KMS-11 (cell line): ENCODE data around the gene C10orf71.

Experiments
- H2AFZ ChIP-seq: fragments of 200-600 bp; sonication (generic); 2 replicates; pipeline ENCODE4 v1.6.1; 2016; ENCODE audit warnings: antibody characterized with exemption, mixed run types, low read depth
- H3K27ac ChIP-seq: fragments of 200-600 bp; sonication (generic); 2 replicates; pipeline ENCODE4 v1.6.1; 2016; ENCODE audit warnings: mild to moderate bottlenecking, mixed run types
- H3K27me3 ChIP-seq: fragments of 200-600 bp; sonication (generic); 2 replicates; pipeline ENCODE4 v1.6.1; 2017; ENCODE audit warnings: mild to moderate bottlenecking, low read depth, mixed run types, moderate library complexity; ENCODE audit not compliant: insufficient read depth
- H3K36me3 ChIP-seq: fragments of 200-600 bp; sonication (generic); 2 replicates; pipeline ENCODE4 v1.6.1; 2017; ENCODE audit warnings: mild to moderate bottlenecking, mixed run types; ENCODE audit not compliant: insufficient read depth
- H3K4me1 ChIP-seq: fragments of 200-600 bp; sonication (generic); 2 replicates; pipeline ENCODE4 v1.6.1; 2016; ENCODE audit warnings: mild to moderate bottlenecking, low read depth, mixed run types; ENCODE audit not compliant: poor library complexity, severe bottlenecking
- H3K4me2 ChIP-seq: fragments of 200-600 bp; sonication (generic); 2 replicates; pipeline ENCODE4 v1.7.0; 2016; ENCODE audit warnings: mild to moderate bottlenecking, mixed run types
- H3K4me3 ChIP-seq: fragments of 200-600 bp; sonication (generic); IDR thresholded peaks from 2 replicates; pipeline ENCODE4 v1.6.1; 2017; ENCODE audit warnings: low read depth, low read length, mixed read lengths; ENCODE audit not compliant: insufficient read depth
- H3K79me2 ChIP-seq: fragments of 200-600 bp; sonication (generic); 2 replicates; pipeline ENCODE4 v1.6.1; 2016; ENCODE audit warnings: low read depth, mixed run types; ENCODE audit not compliant: insufficient read depth
- H3K9ac ChIP-seq: fragments of 200-600 bp; sonication (generic); 2 replicates; pipeline ENCODE4 v1.6.1; 2016; ENCODE audit warnings: mild to moderate bottlenecking, mixed run types
- H4K20me1 ChIP-seq: fragments of 200-600 bp; sonication (generic); 2 replicates; pipeline ENCODE4 v1.6.1; 2016; ENCODE audit warnings: mild to moderate bottlenecking, mixed run types; ENCODE audit not compliant: insufficient read depth
- TF ChIP-seq, protein P1 (sequence below): fragments of 200-600 bp; sonication (generic); conservative IDR thresholded peaks from 2 replicates; pipeline ENCODE4 v1.6.1; 2017; ENCODE audit warnings: low read depth, mild to moderate bottlenecking, antibody characterized with exemption, low read length, moderate library complexity, mixed read lengths

The C10orf71 gene

DNA sequence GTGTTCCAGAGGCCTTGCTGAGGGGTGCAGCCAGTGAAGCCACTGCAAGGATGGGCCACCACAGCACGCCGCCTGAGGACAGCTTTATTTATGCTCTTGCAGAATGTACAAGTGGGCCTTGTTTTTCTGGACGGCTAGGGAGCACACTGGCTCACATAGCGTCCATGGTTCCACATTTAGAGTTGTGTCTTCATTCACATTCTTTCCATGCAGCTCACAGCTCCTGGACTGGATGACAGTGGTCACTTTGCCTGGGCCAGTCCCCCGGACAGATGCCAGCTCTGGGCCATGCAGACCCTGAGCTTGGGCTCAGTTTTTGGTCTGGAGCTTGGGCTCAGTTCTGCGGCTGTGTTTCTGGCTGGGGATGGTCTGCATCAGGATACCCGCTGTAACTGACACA lies 2.6 kb upstream of the C10orf71 start:
- Histone ChIP-seq H3K79me2 (no peaks in the 10 kb centered on the region), H3K36me3 (no peaks in the 10 kb centered on the region), H3K4me3 (no peak overlapping the region), H3K27ac (no peak overlapping the region), H3K4me2 (no peak overlapping the region), H3K27me3 (no peaks in the 10 kb centered on the region), H4K20me1 (no peaks in the 10 kb centered on the region), H3K9ac (no peak overlapping the region), H2AFZ (no peak overlapping the region), H3K4me1 (peaks cover 25% of the 10 kb centered on the region)
- TF ChIP-seq, protein P1, sequence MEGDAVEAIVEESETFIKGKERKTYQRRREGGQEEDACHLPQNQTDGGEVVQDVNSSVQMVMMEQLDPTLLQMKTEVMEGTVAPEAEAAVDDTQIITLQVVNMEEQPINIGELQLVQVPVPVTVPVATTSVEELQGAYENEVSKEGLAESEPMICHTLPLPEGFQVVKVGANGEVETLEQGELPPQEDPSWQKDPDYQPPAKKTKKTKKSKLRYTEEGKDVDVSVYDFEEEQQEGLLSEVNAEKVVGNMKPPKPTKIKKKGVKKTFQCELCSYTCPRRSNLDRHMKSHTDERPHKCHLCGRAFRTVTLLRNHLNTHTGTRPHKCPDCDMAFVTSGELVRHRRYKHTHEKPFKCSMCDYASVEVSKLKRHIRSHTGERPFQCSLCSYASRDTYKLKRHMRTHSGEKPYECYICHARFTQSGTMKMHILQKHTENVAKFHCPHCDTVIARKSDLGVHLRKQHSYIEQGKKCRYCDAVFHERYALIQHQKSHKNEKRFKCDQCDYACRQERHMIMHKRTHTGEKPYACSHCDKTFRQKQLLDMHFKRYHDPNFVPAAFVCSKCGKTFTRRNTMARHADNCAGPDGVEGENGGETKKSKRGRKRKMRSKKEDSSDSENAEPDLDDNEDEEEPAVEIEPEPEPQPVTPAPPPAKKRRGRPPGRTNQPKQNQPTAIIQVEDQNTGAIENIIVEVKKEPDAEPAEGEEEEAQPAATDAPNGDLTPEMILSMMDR = no peak

DNA sequence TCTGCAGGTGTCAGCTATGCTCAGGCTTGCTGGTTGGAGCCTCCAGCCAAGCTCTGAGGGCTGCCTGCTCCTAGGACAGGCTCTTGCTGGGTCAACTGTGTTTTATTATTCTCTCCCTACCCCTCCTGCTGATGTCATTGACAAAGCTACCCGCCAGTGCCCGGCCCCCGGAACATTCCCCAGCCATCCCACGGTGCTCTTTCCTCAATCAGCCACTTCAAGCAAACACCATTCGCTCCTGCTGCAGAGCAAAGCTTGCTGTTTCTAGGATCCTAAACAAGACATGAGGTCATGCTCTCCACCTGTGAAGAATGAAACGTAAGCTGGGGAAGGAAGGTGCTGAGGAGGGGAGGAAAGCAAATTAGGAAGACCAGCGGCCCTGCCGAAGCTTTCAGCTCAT lies 2.1 kb upstream of the C10orf71 start:
- Histone ChIP-seq H3K79me2 (no peaks in the 10 kb centered on the region), H3K36me3 (no peaks in the 10 kb centered on the region), H3K4me3 (no peak overlapping the region), H3K9ac (no peak overlapping the region), H3K4me1 (peaks cover 25% of the 10 kb centered on the region), H4K20me1 (no peaks in the 10 kb centered on the region), H3K27ac (no peak overlapping the region), H2AFZ (no peak overlapping the region), H3K27me3 (no peaks in the 10 kb centered on the region), H3K4me2 (no peak overlapping the region)
- TF ChIP-seq, protein P1 = no peak

DNA sequence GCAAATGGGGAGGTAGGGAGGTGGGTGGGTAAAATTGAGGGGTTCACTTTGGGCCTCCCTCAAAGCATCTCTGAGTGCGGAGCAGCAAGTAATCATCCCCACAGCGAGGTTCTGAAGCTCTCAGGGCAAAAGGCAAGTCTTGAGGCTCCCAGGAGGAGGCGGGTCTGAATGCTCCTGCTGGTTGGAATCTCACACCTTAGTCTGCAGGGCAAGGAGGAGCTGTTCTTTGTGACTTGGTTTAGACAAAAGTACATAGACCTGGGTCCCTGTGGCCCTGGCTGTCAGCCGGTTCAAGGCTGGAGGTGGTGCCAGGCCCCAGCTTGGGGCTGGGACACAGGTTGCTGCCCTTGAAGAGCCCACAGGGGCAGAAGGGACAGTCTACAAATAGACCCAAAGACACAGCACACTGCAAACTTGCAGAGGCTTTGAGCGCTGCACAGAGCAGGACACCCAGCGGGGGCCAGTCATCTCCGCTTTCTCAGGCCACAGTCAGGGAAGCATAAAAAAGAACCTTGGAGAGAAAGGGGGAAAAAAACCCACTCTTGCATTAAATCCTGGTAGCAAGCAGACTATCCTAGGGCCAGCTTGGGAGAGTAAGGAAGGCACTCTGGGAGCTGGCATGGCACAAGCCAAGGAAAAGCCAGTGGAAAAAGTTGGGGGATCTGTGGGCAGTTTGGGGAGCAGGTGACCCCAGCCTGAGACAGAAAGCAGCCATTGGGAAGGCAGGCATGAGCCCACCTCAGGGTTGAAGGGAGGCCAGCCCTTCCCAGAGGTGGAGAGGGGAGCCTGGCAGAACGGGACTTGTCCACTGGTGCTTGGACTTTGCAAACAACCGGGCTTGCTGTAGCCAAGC lies 926 bp upstream of the C10orf71 start:
- no peak overlapping the region for H3K27ac ChIP-seq
- no peak overlapping the region for H3K4me3 ChIP-seq
- H3K79me2 ChIP-seq = no peaks in the 10 kb centered on the region
- H3K36me3 ChIP-seq = no peaks in the 10 kb centered on the region
- H2AFZ ChIP-seq = no peak overlapping the region
- H3K27me3 ChIP-seq = no peaks in the 10 kb centered on the region
- peaks cover 25% of the 10 kb centered on the region for H3K4me1 ChIP-seq
- no peak overlapping the region for H3K9ac ChIP-seq
- no peaks in the 10 kb centered on the region for H4K20me1 ChIP-seq
- TF ChIP-seq, protein P1 = no peak
- no peak overlapping the region for H3K4me2 ChIP-seq

- Histone ChIP-seq H3K4me1 (peaks cover 25% of the 10 kb centered on the region), H3K27me3 (no peaks in the 10 kb centered on the region), H3K4me2 (no peak overlapping the region), H3K36me3 (no peaks in the 10 kb centered on the region), H4K20me1 (no peaks in the 10 kb centered on the region), H3K79me2 (no peaks in the 10 kb centered on the region), H3K9ac (no peak overlapping the region), H3K27ac (no peak overlapping the region), H2AFZ (no peak overlapping the region), H3K4me3 (no peak overlapping the region)
- TF ChIP-seq, protein P1 = no peak
Measured at GRCh38 chr10:49298671-49298982, 343 bp upstream of the C10orf71 start.
